GM12878 (cell line): Measurements from ENCODE around the gene AFG1L. TPM values are rescaled to one million over a fixed set of nuclear protein-coding genes. Genes with fewer than 3 reads are reported as not detected.

Experiments used
- ATAC-seq: fragments of 200-7000 bp; cut with Tn5 transposase; 3 replicates; pipeline ENCODE4 v1.9.1; 2020; ENCODE audit warnings: mild to moderate bottlenecking, moderate library complexity
- BruUV-seq: library from RNA; stranded (reverse); fragments of 400-500 nt; replicated peaks from 2 replicates; lab custom pipeline; 2021; lab: Mats Ljungman, UMichigan
- CTCF ChIA-PET: fragments of 300-600 bp; sonication (Branson Sonifier 250); formaldehyde crosslinking; extraction: SDS; loops from one replicate; lab custom pipeline; 2021; ENCODE audit warnings: inconsistent platforms; lab: Yijun Ruan, JAX
- POLR2A ChIA-PET: fragments of 350-600 bp; formaldehyde crosslinking; extraction: SDS; loops from one replicate; lab custom pipeline; 2021; ENCODE audit warnings: inconsistent platforms; lab: Charles Lee
- RAD21 ChIA-PET: fragments of 300-600 bp; sonication (Branson Sonifier 250); formaldehyde crosslinking; loops from one replicate; lab custom pipeline; 2023; ENCODE audit warnings: antibody characterized with exemption; ENCODE audit not compliant: unreplicated experiment; lab: Charles Lee
- SMC1A ChIA-PET: fragments of 300-600 bp; sonication (Branson Sonifier 250); formaldehyde crosslinking; loops from one replicate; lab custom pipeline; 2023; ENCODE audit not compliant: unreplicated experiment, uncharacterized antibody; lab: Charles Lee
- DNase-seq: peaks from one replicate; pipeline ENCODE4 v3.0.0-alpha.2; 2011; ENCODE audit warnings: low read depth, low spot score
- FAIRE-seq: peaks from 3 replicates; lab custom pipeline; 2011; peaks lifted over from hg19 to GRCh38; lab: Jason Lieb, UNC
- H2AFZ ChIP-seq: 2 replicates; pipeline ENCODE4 v1.6.0; 2011; ENCODE audit warnings: low read depth, low read length, control low read depth; ENCODE audit not compliant: control insufficient read depth
- H3K27ac ChIP-seq: 2 replicates; pipeline ENCODE4 v1.5.1; 2011; ENCODE audit warnings: control low read depth; ENCODE audit not compliant: control insufficient read depth, insufficient read depth
- H3K27me3 ChIP-seq, 2 experiments: replicated peaks in 1 of 2; 2 replicates each; pipeline versions ENCODE4 v1.6.0 to v1.6.1; 2011; ENCODE audit warnings: low read length in 1 of 2; ENCODE audit not compliant: control insufficient read depth in 2 of 2, insufficient read depth in 2 of 2
- H3K36me3 ChIP-seq, 2 experiments: 2 replicates each; pipeline ENCODE4 v1.5.1; 2011; ENCODE audit warnings: low read length in 1 of 2; ENCODE audit not compliant: control insufficient read depth in 2 of 2, insufficient read depth in 2 of 2
- H3K4me1 ChIP-seq: 2 replicates; pipeline ENCODE4 v1.6.1; 2011; ENCODE audit warnings: mild to moderate bottlenecking, low read length, moderate library complexity, mixed read lengths; ENCODE audit not compliant: control insufficient read depth, insufficient read depth
- H3K4me2 ChIP-seq: 2 replicates; pipeline ENCODE4 v1.6.0; 2011; ENCODE audit warnings: control low read depth; ENCODE audit not compliant: control insufficient read depth, insufficient read depth
- H3K4me3 ChIP-seq: fragments of 200-600 bp; sonication (generic); 2 replicates; pipeline ENCODE4 v1.5.1; 2016
- H3K79me2 ChIP-seq: 2 replicates; pipeline ENCODE4 v1.6.0; 2011; ENCODE audit warnings: low read length; ENCODE audit not compliant: control insufficient read depth, insufficient read depth
- H3K9ac ChIP-seq: 2 replicates; pipeline ENCODE4 v1.8.0; 2011; ENCODE audit warnings: low read length, control low read depth, mixed read lengths; ENCODE audit not compliant: control insufficient read depth, insufficient read depth
- H3K9me3 ChIP-seq: replicated peaks from 3 replicates; pipeline ENCODE4 v1.5.1; 2011; ENCODE audit warnings: mild to moderate bottlenecking, low read length; ENCODE audit not compliant: control insufficient read depth, insufficient read depth
- H4K20me1 ChIP-seq: 2 replicates; pipeline ENCODE4 v1.6.0; 2011; ENCODE audit not compliant: control insufficient read depth, insufficient read depth
- CBX5 ChIP-seq: sonication (generic); IDR thresholded peaks from 2 replicates; pipeline ENCODE4 v1.6.1; 2016; ENCODE audit warnings: low read depth, moderate library complexity, mild to moderate bottlenecking, inconsistent platforms
- HDAC6 ChIP-seq: fragments of 200-600 bp; sonication (generic); IDR thresholded peaks from one replicate; pipeline ENCODE4 v1.8.0; 2017; ENCODE audit warnings: antibody characterized with exemption; ENCODE audit not compliant: unreplicated experiment
- JUNB ChIP-seq: IDR thresholded peaks from 2 replicates; pipeline ENCODE4 v1.6.1; 2016; ENCODE audit warnings: antibody characterized with exemption, mild to moderate bottlenecking
- NKRF ChIP-seq: fragments of 450-650 bp; conservative IDR thresholded peaks from 2 replicates; pipeline ENCODE4 v1.6.1; 2017; ENCODE audit warnings: mild to moderate bottlenecking, moderate library complexity
- SKIL ChIP-seq: fragments of 450-650 bp; IDR thresholded peaks from 2 replicates; pipeline ENCODE4 v1.6.1; 2017; ENCODE audit warnings: mild to moderate bottlenecking, low read depth, inconsistent platforms; ENCODE audit not compliant: poor library complexity, severe bottlenecking
- ZNF592 ChIP-seq: fragments of 450-650 bp; IDR thresholded peaks from 2 replicates; pipeline ENCODE4 v1.6.1; 2017; ENCODE audit warnings: mild to moderate bottlenecking, moderate library complexity
- ZNF622 ChIP-seq: fragments of 450-650 bp; IDR thresholded peaks from 2 replicates; pipeline ENCODE4 v1.6.1; 2017; ENCODE audit warnings: mild to moderate bottlenecking, inconsistent platforms
- WGBS: methylation state at CpG from one replicate; pipeline ENCODE4 v1.1.6; 2016; ENCODE audit warnings: low lambda C conversion rate; ENCODE audit not compliant: insufficient replicate concordance, insufficient coverage; ENCODE audit errors: missing lambda C conversion rate; 5-methylcytosine and 5-hydroxymethylcytosine counted together
- in situ Hi-C: fragments of 300-500 bp; cut with MboI; formaldehyde crosslinking; loops from 9 replicates; pipeline ENCODE4 v1.14.3; 2018; ENCODE audit warnings: mixed read lengths
- intact Hi-C: fragments of 100-400 bp; cut with micrococcal nuclease; formaldehyde crosslinking; loops from one replicate; pipeline ENCODE4 v1.14.2; 2022; ENCODE audit not compliant: unreplicated experiment
- polyA plus RNA-seq, 11 experiments: library from polyadenylated mRNA; depleted of rRNA in 4 of 11; unstranded in 6 of 11; stranded (reverse) in 5 of 11; fragments of >200 nt; fragmentation: Nextera tagmentation in 4 of 11; fragmentation: Illumina TruSeq in 1 of 11; extraction: Ambion mirVana in 4 of 11; extraction: Trizol in 1 of 11; gene quantifications; 1 replicate in 1 of 11; 2 replicates in 10 of 11; pipeline versions ENCODE4 v1.2.1 to v1.2.3, GENCODE V29; 2011 to 2016; ENCODE audit warnings: inconsistent platforms in 2 of 11, missing spikeins in 2 of 11, low read depth in 1 of 11
- total RNA-seq, 4 experiments: library from RNA; depleted of rRNA in 3 of 4; stranded (reverse); fragments of >200 nt in 3 of 4; fragmentation: Illumina TruSeq in 1 of 4; extraction: Trizol in 1 of 4; gene quantifications; 2 replicates each; pipeline versions ENCODE4 v1.2.1 to v1.2.3, GENCODE V29; 2013 to 2021

Gene AFG1L
- total and polyA plus RNA-seq, 10 of the 15 experiments (the other 5 are each of a cell fraction or from before 2014, with no cell fraction given): 2.3 to 9.0 (median 4.3) TPM

- intact Hi-C loops: no loop called here
- Histone ChIP-seq H2AFZ (no peak overlapping the region), H3K9me3 (no peaks in the 10 kb centered on the region), H3K27ac (no peak overlapping the region), H3K9ac (no peak overlapping the region), H3K4me3 (no peak overlapping the region), H3K4me1 (peaks cover 28% of the 10 kb centered on the region), H4K20me1 (peaks cover 4% of the 10 kb centered on the region), H3K4me2 (no peak overlapping the region), H3K79me2 (peaks cover 25% of the 10 kb centered on the region), H3K27me3 (no peaks in the 10 kb centered on the region), H3K36me3 (peaks cover 0 to 13% of the 10 kb centered on the region in 2 experiments; a peak in 2 of 4 replicates)
- DNase-seq (no peak), ATAC-seq (no peak), FAIRE-seq (no peak)
- in situ Hi-C loops: no loop called here
- ChIA-PET CTCF (interaction anchor here (0.7 to 1.7 kb wide), 4 partner anchors 27 to 1666 kb away, joined by 3 to 8 read pairs (median 3); no protein-coding TSS in a partner anchor), RAD21 (interaction anchor here (2.0 kb wide), 1 partner anchor 24 kb away, joined by 7 read pairs; no protein-coding TSS in a partner anchor), SMC1A (interaction anchor here (0.9 to 2.0 kb wide), 5 partner anchors 14 to 215 kb away, joined by 3 to 6 read pairs (median 4); no protein-coding TSS in a partner anchor), POLR2A (interaction anchor here (0.9 kb wide), 1 partner anchor 29 kb away, joined by 3 read pairs; no protein-coding TSS in a partner anchor)
- no peak for TF ChIP-seq JUNB
- no peak for TF ChIP-seq HDAC6
- TF ChIP-seq SKIL: no peak
- TF ChIP-seq CBX5: no peak
- TF ChIP-seq ZNF592: no peak
- TF ChIP-seq NKRF: no peak
- TF ChIP-seq ZNF622: no peak
- WGBS: 98% methylated on average over 3 of the region's 3 CpGs
- no TSS peak for BruUV-seq
These were observed 273.9 kb downstream of the AFG1L start for GRCh38 chr6:108568551-108569305.
